ENCODE data around the gene GRPEL1.

Gene GRPEL1

GRCh38 chr4:7016086-7016485 is 51.8 kb downstream of the GRPEL1 start:
- Histone ChIP-seq H3K27ac (no peak overlapping the region), H3K27me3 (no peaks in the 10 kb centered on the region), H3K36me3 (peaks cover 90% of the 10 kb centered on the region), H3K4me1 (ENCODE audit: control insufficient read depth in 1 of 2, insufficient read depth in 1 of 2, low read depth in 1 of 2, low read length in 1 of 2) (no peaks in the 10 kb centered on the region), H3K4me3 (ENCODE audit: low read depth in 1 of 2, low read length in 1 of 2) (no peak overlapping the region), H3K9me3 (no peaks in the 10 kb centered on the region)
- TF ChIP-seq CTCF (IDR thresholded peaks at IDR 0.05), result no peak

GRCh38 chr4:7015383-7016035 is 52.4 kb downstream of the GRPEL1 start:
- TF ChIP-seq CTCF (IDR thresholded peaks at IDR 0.05), result no peak
- Histone ChIP-seq H3K9me3 (no peaks in the 10 kb centered on the region), H3K27me3 (no peaks in the 10 kb centered on the region), H3K4me3 (ENCODE audit: low read depth in 1 of 2, low read length in 1 of 2) (no peak overlapping the region), H3K27ac (no peak overlapping the region), H3K4me1 (ENCODE audit: control insufficient read depth in 1 of 2, insufficient read depth in 1 of 2, low read depth in 1 of 2, low read length in 1 of 2) (no peaks in the 10 kb centered on the region), H3K36me3 (peaks cover 90% of the 10 kb centered on the region)

GRCh38 chr4:7014815-7015214 is 53.0 kb downstream of the GRPEL1 start:
- Histone ChIP-seq H3K27me3 (no peaks in the 10 kb centered on the region), H3K27ac (no peak overlapping the region), H3K36me3 (peaks cover 97% of the 10 kb centered on the region), H3K4me1 (ENCODE audit: control insufficient read depth in 1 of 2, insufficient read depth in 1 of 2, low read depth in 1 of 2, low read length in 1 of 2) (no peaks in the 10 kb centered on the region), H3K9me3 (no peaks in the 10 kb centered on the region), H3K4me3 (ENCODE audit: low read depth in 1 of 2, low read length in 1 of 2) (no peak overlapping the region)
- TF ChIP-seq CTCF (IDR thresholded peaks at IDR 0.05), result no peak

- Histone ChIP-seq H3K27me3 (no peaks in the 10 kb centered on the region), H3K9me3 (no peaks in the 10 kb centered on the region), H3K4me3 (ENCODE audit: low read depth in 1 of 2, low read length in 1 of 2) (no peak overlapping the region), H3K36me3 (peaks cover 100% of the 10 kb centered on the region), H3K4me1 (ENCODE audit: control insufficient read depth in 1 of 2, insufficient read depth in 1 of 2, low read depth in 1 of 2, low read length in 1 of 2) (no peaks in the 10 kb centered on the region), H3K27ac (no peak overlapping the region)
- no peak for TF ChIP-seq CTCF (IDR thresholded peaks at IDR 0.05)
Measured at GRCh38 chr4:7013175-7013574, 54.7 kb downstream of the GRPEL1 start.

- peaks cover 100% of the 10 kb centered on the region for H3K36me3 ChIP-seq
- no peak for TF ChIP-seq CTCF (IDR thresholded peaks at IDR 0.05)
- no peaks in the 10 kb centered on the region for H3K9me3 ChIP-seq
- no peak overlapping the region for H3K4me3 ChIP-seq (ENCODE audit: low read depth in 1 of 2, low read length in 1 of 2)
- no peak overlapping the region for H3K27ac ChIP-seq
- H3K4me1 ChIP-seq (ENCODE audit: control insufficient read depth in 1 of 2, insufficient read depth in 1 of 2, low read depth in 1 of 2, low read length in 1 of 2), result no peaks in the 10 kb centered on the region
- H3K27me3 ChIP-seq, result no peaks in the 10 kb centered on the region
Measured at GRCh38 chr4:7009564-7009963, 58.3 kb downstream of the GRPEL1 start.

All from neutrophil (primary cell).